NCI-H2107 treated with DMSO at 0.1 percent for 48 hours (cell line): ENCODE data around the gene SYVN1.
"Not testable (repeated sequence)": the region's sequence is repeated elsewhere in the genome, so short reads cannot be mapped to it uniquely, and the experiment has no call there.

Source experiments
- DNase-seq: peaks from one replicate; lab custom pipeline; 2025; ENCODE audit not compliant: unreplicated experiment; lab: John Stamatoyannopoulos, UW

Gene SYVN1

DNA sequence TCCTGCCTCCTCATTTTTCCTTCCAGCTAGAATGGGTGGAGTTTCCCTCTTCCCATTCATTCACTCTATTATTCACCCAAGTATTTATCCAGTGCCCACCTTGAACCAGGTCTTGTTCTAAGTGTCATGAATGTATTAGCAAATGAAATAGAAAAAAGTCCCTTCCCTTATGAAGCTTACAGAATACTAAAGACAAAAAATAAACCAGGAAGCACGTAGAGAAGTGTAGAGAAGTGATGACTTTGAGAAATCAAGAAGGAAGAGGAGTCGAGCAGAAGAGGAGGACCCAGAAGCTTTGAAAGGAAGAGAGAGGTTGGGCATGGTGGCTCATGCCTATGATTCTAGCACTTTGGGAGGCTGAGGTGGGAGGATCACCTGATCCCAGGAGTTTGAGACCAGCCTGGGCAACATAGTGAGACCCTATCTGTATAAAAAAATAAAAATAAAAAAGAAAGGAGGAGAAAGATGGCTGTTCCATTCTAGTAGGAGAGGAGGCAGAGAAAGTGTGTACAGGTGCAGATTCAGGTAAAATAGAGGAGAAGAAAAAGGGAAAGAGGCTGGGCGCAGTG is 17.1 kb upstream of the SYVN1 start:
- no peak for DNase-seq

DNA sequence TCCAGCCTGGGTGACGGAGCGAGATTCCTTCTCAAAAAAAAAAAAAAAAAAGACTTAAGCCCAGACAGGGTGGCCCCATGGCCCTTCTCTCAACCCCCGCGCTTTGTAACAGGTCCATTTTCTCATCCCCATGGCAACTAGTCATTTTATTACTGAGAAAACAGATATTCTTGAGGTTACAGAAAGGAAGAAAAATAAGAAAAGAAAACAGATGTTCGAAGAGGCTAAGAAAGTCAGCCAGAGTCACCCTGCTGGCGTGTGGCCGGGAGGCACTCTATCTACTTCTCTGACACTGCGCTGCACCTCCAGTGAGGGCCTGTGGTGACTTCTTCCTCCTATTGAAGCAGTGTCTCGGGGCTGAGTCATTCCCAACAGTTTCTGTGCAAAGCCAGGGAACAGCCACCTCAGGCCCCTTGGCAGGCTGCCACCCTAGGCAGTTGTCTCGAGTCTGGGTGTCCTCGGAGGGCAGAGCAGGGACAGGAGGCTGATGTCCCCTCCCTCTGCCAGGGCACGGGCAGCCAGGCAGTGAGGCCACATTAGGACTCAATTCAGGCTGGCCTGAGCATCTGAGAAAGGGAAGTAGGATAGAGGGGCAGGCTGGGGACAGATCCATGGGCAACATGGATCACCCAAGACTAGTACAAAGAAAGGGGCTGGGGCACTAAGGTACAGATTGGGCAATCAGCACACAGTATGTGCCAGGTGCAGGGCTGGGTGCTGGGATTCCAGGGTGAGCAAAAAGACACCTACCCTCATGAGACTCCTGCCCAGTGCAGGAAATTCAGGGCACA is 16.4 kb upstream of the SYVN1 start:
- DNase-seq: peak; percentile 66

DNA sequence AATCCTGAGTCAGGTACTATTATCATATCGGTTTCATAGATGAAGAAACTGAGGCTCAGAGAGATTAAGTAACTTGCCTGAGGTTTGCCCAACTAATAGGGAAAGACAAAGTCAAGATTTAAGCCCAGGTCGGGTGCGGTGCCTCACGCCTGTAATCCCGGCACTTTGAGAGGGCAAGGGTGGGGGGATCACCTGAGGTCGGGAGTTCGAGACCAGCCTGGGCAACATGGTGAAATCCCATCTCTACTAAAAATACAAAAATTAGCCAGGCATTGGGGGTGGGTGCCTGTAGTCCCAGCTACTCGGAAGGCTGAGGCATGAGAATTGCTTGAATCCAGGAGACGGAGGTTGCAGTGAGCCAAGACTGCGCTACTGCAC is 15.8 kb upstream of the SYVN1 start:
- DNase-seq: not testable (repeated sequence)

DNA sequence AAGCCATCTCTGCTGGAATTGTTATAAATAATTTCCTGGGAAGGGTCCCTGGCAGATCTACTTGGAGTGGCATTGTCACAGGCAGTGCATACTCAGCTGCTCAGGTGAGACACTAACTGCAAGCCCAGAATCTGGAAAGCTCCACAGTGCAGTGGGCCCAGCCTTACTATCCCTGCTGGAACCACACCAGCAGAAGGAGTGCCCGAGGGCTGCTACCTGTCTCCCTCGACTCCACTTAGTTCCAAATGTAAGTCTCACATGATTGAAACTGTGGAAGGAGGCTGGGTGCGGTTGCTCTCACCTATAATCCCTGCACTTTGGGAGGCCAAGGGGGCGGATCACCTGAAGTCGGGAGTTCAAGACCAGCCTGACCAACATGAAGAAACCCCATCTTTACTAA is 14.3 kb upstream of the SYVN1 start:
- DNase-seq: no peak

DNA sequence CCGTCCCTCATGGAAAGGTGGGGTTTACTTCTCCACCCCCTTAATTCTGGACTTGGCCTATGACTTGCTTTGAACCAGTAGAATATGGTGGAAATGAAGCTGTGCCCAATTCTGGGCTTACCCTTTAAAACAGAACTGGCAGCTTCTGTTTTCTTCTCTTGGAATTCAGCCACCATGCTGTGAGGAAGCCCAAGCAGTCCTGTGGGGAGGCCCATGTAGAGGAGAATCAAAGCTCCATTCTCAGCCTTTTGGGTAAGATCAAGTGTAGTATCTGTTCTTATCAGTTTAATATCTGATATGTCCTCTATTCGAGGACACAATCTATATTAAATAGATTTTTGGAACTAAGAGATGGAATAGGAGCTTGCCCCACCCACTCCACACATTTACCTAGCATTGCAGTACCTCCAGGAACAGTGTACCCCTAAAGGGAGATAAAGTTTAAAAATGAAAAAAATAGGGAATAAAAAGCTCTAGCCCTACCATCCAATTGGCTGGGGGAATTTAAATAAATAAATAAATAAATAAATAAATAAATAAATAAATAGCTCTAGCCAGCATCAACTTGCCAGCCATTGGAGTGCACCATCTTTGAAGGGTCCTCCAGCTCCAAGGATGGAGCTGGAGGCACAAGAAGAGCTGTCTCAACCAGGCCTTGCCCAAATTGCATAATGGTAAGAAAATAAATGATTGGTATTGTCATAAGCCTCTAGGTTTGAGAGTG is 13.2 kb upstream of the SYVN1 start:
- DNase-seq: no peak

DNA sequence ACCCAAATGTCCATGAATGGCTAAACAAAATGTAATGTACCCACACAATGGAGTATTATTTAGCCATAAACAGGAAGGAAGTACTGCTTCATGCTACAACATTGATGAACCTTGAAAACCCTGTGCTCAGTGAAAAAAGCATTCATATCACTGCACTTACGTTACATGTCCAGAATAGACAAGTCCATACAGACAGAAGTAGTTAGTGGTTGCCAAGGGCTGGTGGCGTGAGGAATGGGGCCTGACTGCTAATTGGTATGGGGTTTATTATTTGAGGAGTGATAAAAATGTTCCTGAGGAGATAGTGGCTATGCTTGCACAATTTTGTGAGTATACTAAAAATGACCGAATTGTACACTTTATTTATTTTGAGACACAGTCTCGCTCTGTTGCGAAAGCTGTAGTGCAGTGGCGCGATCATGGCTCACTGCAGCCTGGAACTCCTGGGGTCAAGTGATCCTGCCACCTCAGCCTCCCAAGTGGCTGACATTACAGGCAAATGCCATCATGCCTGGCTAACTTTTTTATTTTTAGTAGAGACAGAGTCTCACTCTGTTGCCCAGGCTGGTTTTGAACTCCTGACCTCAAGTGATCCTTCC is 7.7 kb upstream of the SYVN1 start:
- no peak for DNase-seq

DNA sequence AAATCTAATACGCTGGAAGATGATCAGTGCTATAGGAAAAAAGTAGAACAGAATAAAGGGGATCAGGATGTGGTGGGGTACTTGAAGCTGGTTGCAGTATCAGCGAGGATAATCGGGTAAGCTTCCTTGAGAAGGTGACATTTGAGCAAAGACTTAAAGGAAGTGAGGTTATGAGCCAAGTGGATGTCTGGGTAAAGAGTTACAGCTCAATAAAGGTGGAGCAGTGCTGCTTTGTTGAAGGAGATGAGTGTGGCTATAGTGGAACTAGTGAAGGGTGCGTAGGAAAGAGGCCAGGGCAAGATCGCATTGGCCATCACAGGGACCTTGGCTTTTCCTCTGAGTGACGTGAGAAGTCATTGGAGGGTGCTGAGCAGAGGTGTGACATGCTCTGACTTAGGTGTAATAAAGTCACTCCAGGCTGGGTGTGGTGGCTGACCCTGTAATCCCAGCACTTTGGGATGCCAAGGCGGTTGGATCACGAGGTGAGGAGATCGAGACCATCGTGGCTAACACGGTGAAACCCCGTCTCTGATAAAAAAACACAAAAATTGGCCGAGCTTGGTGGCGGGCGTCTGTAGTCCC is 2.3 kb upstream of the SYVN1 start:
- no peak for DNase-seq

DNA sequence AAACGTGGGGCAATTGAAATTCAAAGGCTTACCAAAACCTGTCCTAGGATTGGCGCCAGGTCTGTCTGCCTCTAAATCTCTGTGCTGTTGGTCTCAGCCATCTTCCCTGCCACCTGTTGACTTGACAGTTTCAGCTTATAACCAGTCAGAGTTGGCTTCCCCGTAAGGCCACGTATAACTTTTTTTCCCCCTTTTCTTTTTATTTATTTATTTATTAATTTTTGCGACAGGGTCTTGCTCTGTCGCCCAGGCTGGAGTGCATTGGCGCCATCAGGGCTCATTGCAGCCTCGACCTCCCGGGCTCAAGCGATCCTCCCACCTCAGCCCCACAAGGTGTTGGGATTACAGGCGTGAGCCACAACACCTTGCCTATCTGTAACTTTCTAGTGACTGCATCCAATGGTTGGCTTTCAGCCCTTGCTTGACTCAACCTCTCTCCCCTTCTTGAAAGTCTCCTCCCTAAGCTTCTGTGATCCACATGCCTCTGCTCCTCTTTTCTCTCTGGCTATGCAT is 1.4 kb upstream of the SYVN1 start:
- DNase-seq: no peak

DNA sequence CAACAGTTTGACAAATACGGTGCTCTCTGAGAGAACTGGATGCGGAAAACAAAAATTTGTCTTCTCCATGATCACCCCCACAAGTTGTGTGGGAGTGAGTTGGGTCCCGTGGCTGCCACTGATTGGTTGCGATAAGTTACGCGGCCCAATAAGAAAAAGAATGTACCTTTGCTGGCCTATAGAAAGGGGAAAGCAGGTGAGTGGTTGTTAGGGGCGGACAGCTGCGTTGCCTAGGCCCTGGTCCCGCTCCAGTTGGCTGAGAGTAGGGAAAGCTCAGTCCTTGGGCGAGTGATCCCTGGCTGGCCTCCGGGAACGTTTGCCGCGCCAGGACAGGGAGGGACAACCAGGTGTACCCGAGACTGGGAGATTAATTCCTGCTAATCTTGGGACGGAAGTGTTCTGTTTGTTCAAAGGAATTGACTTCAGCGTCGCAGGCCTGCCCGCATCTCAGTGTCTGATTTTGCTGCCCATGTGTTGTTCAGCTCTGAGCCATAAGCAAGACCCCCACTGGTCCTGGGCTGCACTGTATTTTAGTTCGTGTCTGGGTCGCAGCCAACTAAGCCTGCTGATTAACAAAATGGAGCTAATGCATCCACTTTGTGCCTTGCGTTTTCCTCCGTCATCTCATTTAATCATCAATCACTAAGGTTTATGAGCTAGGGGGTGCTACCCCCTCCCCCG is 773 bp upstream of the SYVN1 start:
- peak; percentile 98 for DNase-seq

DNA sequence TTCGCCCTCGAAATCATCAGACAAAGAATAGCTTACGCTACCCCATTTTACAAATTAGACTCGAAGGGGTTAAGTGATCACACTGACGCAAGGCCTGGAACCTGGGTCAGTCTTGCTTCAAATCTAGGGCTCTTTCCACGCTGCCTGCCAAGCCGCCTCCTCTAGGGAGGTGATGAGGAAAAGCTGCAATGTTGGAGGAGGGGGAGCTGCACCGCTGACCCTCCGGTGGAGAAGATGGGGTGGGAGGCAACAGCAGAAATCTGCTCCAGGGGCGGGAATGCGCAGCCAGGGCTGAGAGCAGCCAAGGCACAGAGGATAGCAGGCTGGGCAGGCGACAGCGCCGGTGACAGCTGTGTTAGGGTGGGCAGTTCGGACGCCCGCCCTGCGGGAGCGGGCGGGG is 595 bp downstream of the SYVN1 start:
- no peak for DNase-seq

DNA sequence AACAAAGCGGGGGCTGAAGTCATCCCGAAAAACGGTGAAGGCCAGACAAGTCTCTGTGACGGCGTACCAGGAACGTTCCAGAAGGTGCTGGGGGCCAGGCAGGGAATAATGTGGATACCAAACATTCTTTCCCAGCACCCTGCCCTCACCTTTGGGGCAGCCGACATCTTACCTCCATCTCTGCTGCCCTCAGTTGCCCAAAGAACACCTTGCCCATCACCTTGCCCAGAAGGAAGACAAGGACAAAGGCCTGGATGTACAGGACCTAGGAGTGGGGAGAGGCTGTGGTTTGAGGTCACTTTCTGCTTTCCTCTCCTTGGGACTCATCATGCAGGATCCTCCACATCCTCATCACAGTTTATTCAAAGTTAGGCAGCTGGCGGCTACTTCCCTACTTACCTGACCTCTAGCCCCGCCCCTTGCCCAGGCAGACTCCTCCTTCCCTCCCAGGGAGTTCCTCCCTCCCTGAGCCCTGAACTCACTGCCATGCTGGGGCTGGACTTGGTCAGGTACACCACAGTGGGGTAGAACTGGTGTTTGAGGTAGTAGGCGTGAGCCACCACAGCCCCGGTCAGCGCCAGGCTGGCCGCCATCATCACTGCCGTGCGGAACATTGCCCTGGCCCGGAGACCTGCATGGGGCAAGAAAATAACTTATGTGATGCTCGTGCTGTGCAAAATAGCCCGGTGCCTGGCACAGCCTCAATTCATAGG is 1.2 kb downstream of the SYVN1 start:
- peak; percentile 14 for DNase-seq

DNA sequence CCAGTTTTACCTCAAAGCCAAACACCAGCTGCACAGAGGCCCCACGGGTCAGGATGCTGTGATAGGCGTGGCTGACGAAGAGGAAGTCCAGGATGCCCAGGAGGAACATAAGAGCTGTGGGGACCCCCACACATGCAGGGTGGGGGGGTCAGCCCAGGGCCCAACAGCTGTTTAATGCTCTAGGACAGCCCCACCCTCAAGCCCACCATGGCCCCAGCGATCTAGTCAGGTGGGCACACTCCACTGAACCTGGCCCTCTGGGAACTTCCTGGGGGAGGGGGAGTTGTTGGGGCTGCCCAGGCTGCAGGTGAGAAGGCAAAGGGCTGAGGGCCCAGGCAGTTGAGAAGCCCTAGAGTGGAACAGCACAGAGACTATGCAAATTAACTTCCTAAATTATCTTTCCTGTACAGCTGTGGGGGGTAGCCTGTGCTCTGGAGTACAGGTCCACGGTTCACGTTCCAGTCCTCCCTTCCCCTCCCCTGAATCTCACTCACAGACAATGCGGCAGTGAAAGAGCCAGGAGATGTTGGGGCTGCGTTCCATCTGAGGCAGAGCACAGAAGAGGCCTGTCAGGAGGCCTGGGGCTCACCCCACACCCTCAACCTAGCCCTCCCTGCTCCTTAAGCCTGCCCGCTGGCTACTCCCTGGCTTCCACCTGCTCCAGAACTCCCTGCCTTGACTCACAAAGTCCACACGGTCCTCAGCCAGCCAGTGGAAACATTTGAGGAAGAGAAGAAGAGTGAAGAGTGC is 1.9 kb downstream of the SYVN1 start:
- DNase-seq: no peak

DNA sequence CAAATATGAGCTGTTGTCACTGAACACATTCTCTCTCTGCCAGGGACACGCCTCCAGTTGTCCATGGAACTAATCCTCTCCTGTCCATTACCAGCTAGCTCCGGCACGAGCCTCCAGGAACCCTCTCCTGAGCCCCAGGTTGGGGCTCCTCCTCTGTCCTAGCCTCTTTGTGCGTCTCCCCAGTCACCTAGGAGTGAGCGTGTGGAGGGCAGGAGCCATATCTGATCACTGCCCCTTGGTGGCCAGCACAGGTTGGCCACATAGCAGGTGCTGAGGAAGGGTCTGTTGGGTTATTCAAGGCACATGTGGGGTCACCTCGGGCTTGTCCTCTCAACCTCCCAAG is 2.5 kb downstream of the SYVN1 start:
- no peak for DNase-seq

DNA sequence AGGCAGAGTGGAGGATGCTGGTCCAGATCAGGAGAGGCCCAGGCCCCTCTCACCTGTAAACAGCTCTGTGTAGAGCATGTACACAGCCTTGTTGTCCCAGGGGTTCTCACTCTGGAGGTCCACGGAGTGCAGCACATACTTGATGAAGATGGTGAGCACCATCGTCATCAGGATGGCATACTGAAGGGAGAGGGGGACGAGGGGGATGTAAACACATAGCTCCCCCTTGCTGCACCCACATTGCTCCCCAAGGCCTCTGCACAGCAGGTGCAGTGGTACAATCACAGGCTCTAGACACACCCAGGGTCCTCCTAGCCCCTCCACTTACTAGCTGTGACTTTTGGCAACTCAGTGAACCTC is 2.9 kb downstream of the SYVN1 start:
- DNase-seq: no peak

DNA sequence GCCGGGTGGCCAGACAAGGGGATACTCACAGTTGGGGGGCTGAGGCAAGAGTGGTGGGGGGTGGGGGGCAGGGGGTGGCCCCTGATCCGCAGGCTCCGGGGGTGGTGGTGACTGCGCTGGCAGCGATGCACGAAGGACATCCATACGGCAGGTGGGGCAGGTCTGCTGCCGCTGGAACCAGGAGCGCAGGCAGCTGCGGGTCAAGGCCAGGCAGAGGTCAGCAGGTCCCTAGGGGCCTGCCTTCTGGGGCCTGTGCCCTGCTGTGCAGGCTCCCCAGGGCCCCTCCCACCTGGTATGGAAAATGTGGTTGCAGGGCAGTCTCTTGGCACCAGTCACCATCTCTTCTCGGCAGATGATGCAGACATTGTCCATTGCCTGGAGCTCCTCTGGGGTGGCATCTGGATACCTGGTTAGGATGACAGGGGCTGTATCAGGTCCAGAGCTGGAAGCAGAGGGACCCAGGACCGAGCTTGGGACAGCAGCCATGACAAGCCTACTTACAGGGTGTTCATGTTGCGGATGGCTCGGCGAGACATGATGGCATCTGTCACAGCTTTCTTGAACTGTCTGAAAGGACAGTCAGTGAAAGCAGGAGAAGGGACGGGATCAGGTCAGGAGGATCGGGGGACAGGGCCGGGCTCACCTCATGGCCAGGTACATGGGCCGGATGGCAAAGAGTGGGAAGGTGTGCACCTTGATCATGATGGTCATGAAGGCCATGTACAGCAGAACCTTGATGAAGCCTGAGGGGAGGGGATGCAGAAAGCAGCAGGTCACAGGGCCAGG is 3.5 kb downstream of the SYVN1 start:
- no peak for DNase-seq

DNA sequence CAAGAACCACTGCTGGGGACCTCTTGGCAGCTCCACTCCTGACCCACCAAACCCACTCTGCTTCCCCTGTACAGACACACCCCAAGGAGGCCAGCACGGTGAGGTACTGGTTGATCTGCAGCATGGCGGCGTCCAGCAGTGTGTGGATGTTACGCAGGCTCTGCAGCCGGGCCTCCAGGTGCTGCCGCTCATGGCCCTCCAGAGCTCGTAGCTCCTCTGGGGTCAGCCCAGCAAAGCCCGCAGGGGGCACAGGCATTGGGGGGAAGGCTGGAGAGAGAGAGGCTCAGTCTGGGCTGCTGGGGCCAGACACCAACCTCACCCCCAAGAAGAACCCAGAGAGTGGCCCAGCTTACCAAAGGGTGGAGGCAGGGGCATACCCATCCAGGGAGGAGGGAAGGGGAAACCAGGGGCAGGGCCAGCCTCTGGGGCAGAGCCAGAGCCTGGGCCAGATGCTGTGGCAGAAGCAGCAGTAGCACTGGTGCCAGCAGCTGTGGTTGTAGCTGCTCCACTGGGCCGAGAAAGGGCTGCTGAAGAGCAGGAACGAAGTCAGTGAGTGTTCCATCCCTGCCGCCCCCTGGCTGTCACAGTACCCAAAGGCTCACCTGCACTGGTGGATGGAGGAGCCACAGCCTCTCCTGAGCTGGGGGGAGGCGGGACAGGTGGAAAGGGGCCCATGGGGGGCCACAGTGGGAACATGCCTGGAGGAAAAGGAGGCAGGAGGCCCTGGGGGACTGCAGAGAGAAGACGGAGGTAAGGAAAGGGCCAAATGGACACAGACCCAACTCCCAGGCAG is 4.5 kb downstream of the SYVN1 start:
- DNase-seq: no peak

DNA sequence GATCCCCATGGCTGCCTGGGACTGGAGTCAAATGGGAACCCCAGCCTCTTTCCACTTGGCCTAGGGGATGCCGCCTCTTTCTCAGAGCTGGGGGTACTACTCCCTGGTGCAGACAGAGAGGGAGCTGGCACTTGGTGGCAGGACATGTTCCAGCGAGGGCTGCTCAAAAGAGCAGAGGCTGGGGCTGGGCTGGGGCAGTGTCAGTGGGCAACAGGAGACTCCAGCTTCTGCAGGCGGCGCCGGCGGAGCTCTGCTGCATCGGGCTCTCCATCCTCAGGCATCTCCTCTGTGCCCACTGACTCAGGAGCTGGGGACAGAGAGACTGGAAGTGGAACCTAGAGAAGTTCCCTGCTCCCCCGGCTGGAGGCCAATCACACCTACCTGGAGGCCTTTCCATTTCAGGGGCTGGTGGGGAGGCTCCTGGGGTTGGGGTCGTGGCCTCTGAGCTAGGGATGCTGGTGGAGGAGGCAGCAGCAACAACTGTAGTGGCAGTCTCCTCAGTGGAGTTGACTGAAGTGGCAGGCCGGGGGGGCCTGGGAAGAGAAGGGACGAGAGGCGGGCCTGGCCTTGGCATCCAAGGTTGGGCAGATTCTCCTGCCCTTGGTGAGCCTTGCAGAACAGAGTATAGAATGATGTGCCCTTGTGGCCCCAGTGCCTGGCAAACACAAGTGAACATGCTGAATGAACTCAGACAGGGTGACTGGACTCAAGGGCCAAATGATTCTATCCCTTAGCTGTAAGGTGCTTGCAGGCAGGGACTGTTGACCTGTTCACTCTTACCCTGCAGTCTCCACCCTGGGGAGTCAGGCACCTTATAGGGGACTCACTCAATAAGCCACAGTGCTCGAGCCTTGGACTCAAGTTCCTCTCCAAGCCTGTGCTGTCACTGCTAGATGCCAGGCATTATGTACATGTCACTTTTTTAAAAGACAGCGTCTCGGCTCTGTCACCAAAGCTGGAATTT is 5.9 kb downstream of the SYVN1 start:
- no peak for DNase-seq
